A673 (cell line): ENCODE results near the gene CTNS. TPM values are rescaled to one million over a fixed set of nuclear protein-coding genes. Genes with fewer than 3 reads are reported as not detected.

Experiments used
- BruUV-seq: library from RNA; stranded (reverse); fragments of 400-500 nt; replicated peaks from 2 replicates; lab custom pipeline; 2021; lab: Mats Ljungman, UMichigan
- CTCF ChIA-PET: fragments of 300-600 bp; sonication (Branson Sonifier 250); formaldehyde crosslinking; loops from one replicate; lab custom pipeline; 2022; ENCODE audit warnings: antibody characterized with exemption; lab: Charles Lee
- POLR2A ChIA-PET: fragments of 300-600 bp; sonication (Branson Sonifier 250); formaldehyde crosslinking; loops from one replicate; lab custom pipeline; 2022; ENCODE audit warnings: antibody characterized with exemption; ENCODE audit not compliant: low non-redundant PET; lab: Charles Lee
- DNase-seq: peaks from one replicate; pipeline ENCODE4 v3.0.0-alpha.2; 2015; ENCODE audit warnings: low spot score
- H3K27ac ChIP-seq: fragments of 200-600 bp; sonication (generic); 2 replicates; pipeline ENCODE4 v1.5.1; 2016; ENCODE audit warnings: mixed run types, low read depth, mild to moderate bottlenecking, mixed read lengths, antibody characterized with exemption, low read length; ENCODE audit not compliant: poor library complexity, severe bottlenecking
- H3K27me3 ChIP-seq: fragments of 200-600 bp; sonication (generic); replicated peaks from 2 replicates; pipeline ENCODE4 v1.6.1; 2017; ENCODE audit warnings: mixed run types, low read depth, mild to moderate bottlenecking, mixed read lengths, antibody characterized with exemption, low read length; ENCODE audit not compliant: insufficient read depth, poor library complexity
- H3K36me3 ChIP-seq: fragments of 200-600 bp; sonication (generic); 2 replicates; pipeline ENCODE4 v1.6.1; 2016; ENCODE audit warnings: mixed run types, mild to moderate bottlenecking, mixed read lengths, antibody characterized with exemption, low read length; ENCODE audit not compliant: insufficient read depth, poor library complexity, severe bottlenecking
- H3K4me1 ChIP-seq: fragments of 200-600 bp; sonication (generic); 2 replicates; pipeline ENCODE4 v1.6.1; 2017; ENCODE audit warnings: mixed run types, mild to moderate bottlenecking, mixed read lengths, antibody characterized with exemption, low read length; ENCODE audit not compliant: insufficient read depth, poor library complexity, severe bottlenecking
- H3K4me3 ChIP-seq: fragments of 200-600 bp; sonication (generic); 2 replicates; pipeline ENCODE4 v1.5.1; 2016; ENCODE audit warnings: low read depth, mixed run types, mild to moderate bottlenecking, mixed read lengths, low read length; ENCODE audit not compliant: poor library complexity, severe bottlenecking
- H3K9me3 ChIP-seq: fragments of 200-600 bp; sonication (generic); 2 replicates; pipeline ENCODE4 v1.6.1; 2016; ENCODE audit warnings: mixed run types, low read depth, mild to moderate bottlenecking, mixed read lengths, antibody characterized with exemption, low read length; ENCODE audit not compliant: poor library complexity, severe bottlenecking
- CTCF ChIP-seq: fragments of 300-800, 200-600 bp; sonication (generic); conservative IDR thresholded peaks from 2 replicates; pipeline ENCODE4 v1.5.1; 2017; ENCODE audit warnings: low read depth, mild to moderate bottlenecking, antibody characterized with exemption, low read length, moderate library complexity, mixed read lengths
- EZH2 ChIP-seq: fragments of 200-600 bp; sonication (generic); IDR thresholded peaks from 2 replicates; pipeline ENCODE4 v1.6.1; 2017; ENCODE audit warnings: borderline replicate concordance, low read depth, mild to moderate bottlenecking, mixed read lengths, antibody characterized with exemption, low read length; ENCODE audit not compliant: poor library complexity, severe bottlenecking
- intact Hi-C: fragments of 100-400 bp; cut with micrococcal nuclease; formaldehyde crosslinking; loops from one replicate; pipeline ENCODE4 v1.10.0; 2022; ENCODE audit not compliant: unreplicated experiment
- total RNA-seq: library from RNA; stranded (reverse); gene quantifications from 2 replicates; pipeline ENCODE4 v1.2.3, GENCODE V29; 2021

CTNS gene
- total RNA-seq, 1 experiment from 2014 or later: 12.6 TPM

GRCh38 chr17:3610523-3610922 is 26.0 kb upstream of the CTNS start:
- Histone ChIP-seq H3K4me3 (no peak overlapping the region), H3K27ac (no peak overlapping the region), H3K36me3 (peaks cover 23% of the 10 kb centered on the region), H3K4me1 (no peaks in the 10 kb centered on the region), H3K9me3 (no peaks in the 10 kb centered on the region), H3K27me3 (no peaks in the 10 kb centered on the region)
- POLR2A ChIA-PET: no interaction called here
- TF ChIP-seq CTCF (no peak), EZH2 (no peak)
- no peak for DNase-seq
- intact Hi-C loops: no loop called here
- BruUV-seq: no TSS peak
- CTCF ChIA-PET: no interaction called here

DNA sequence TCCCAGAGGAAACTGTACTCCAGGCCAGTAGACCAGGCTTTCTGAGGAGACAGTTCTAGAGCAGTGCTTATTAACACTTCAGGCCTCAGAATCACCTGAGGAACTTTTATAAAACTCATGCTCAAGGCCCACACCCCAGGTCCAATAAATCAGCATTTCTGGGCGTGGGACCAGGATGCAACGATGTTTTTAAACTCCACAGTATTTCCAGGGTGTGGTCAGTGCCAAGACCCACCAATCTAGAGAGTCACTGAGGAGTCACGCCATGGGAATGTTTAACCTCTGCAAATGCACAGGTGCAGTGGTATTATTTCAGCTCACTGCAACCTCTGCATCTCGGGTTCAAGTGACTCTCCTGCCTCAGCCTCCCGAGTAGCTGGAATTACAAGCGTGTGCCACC is 23.4 kb upstream of the CTNS start:
- TF ChIP-seq EZH2 (no peak), CTCF (no peak)
- no peak for DNase-seq
- ChIA-PET POLR2A (no interaction called here), CTCF (interaction anchor here (0.7 kb wide), 1 partner anchor 10 kb away, joined by 6 read pairs; no protein-coding TSS in a partner anchor)
- Histone ChIP-seq H3K36me3 (peaks cover 30% of the 10 kb centered on the region), H3K4me3 (no peak overlapping the region), H3K27me3 (no peaks in the 10 kb centered on the region), H3K4me1 (no peaks in the 10 kb centered on the region), H3K27ac (no peak overlapping the region), H3K9me3 (no peaks in the 10 kb centered on the region)
- intact Hi-C loops: no loop called here
- BruUV-seq: no TSS peak

DNA sequence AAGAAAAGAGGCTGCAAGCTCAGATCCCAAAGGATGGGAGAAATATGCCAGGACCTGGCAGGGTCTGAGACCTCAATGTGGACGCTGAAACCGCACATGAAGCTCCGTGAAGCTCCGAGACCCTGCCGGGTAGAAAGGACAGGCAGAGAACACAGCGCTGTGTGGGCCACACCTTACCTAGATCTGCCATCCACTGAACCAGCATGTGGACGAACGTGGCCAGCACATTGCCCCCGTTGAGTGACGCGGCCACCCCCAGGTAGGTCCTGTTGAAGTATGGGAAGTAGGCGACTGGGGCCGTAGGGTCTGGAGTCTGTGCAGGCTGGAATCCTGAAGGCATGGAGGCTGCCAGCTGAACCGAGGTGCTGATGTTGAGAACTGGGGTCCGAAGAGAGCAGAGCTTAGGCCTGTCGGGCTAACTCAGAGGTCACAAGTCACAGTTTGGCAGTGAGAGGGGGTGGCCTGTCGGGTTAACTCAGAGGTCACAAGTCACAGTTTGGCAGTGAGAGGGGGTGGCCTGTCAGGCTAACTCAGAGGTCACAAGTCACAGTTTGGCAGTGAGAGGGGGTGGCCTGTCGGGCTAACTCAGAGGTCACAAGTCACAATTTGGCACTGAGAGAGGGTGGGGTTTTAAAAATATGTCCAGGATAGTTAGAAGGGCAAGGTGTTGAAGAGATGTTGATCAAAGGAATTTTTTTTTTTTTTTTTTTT is 21.2 kb upstream of the CTNS start:
- intact Hi-C loops: no loop called here
- Histone ChIP-seq H3K27me3 (no peaks in the 10 kb centered on the region), H3K27ac (no peak overlapping the region), H3K4me3 (no peak overlapping the region), H3K4me1 (no peaks in the 10 kb centered on the region), H3K36me3 (peaks cover 29% of the 10 kb centered on the region), H3K9me3 (no peaks in the 10 kb centered on the region)
- ChIA-PET CTCF (no interaction called here), POLR2A (no interaction called here)
- no TSS peak for BruUV-seq
- TF ChIP-seq EZH2: no peak
- no peak for TF ChIP-seq CTCF
- DNase-seq: no peak
